GM23338 (cell line): Measurements from ENCODE around the gene APOL1. TPM values are rescaled to one million over a fixed set of nuclear protein-coding genes. Genes with fewer than 3 reads are reported as not detected.

ENCODE experiments used
- ATAC-seq: fragments of 200-7000 bp; cut with Tn5 transposase; 3 replicates; pipeline ENCODE4 v1.9.1; 2020
- DNase-seq: peaks from one replicate; pipeline ENCODE4 v3.0.0-alpha.2; 2015; ENCODE audit warnings: low spot score
- H2AFZ ChIP-seq: fragments of 200-600 bp; sonication (generic); 2 replicates; pipeline ENCODE4 v1.8.0; 2016; ENCODE audit warnings: antibody characterized with exemption, mild to moderate bottlenecking, moderate library complexity
- H3F3A ChIP-seq: fragments of 200-600 bp; sonication (generic); replicated peaks from 2 replicates; pipeline ENCODE4 v1.8.0; 2017; ENCODE audit warnings: antibody characterized with exemption, mixed run types, low read depth
- H3K27ac ChIP-seq: fragments of 200-600 bp; sonication (generic); 2 replicates; pipeline ENCODE4 v1.6.1; 2016; ENCODE audit warnings: low read depth
- H3K27me3 ChIP-seq: fragments of 200-600 bp; sonication (generic); 2 replicates; pipeline ENCODE4 v1.8.0; 2016; ENCODE audit warnings: mild to moderate bottlenecking, mixed run types, moderate library complexity; ENCODE audit not compliant: insufficient read depth
- H3K36me3 ChIP-seq: fragments of 200-600 bp; sonication (generic); 2 replicates; pipeline ENCODE4 v1.8.0; 2016; ENCODE audit warnings: mild to moderate bottlenecking; ENCODE audit not compliant: insufficient read depth
- H3K4me1 ChIP-seq: fragments of 200-600 bp; sonication (generic); 2 replicates; pipeline ENCODE4 v1.8.0; 2016; ENCODE audit warnings: mild to moderate bottlenecking, moderate library complexity; ENCODE audit not compliant: insufficient read depth
- H3K4me2 ChIP-seq: fragments of 200-600 bp; sonication (generic); 2 replicates; pipeline ENCODE4 v1.7.1; 2017; ENCODE audit warnings: mixed run types
- H3K4me3 ChIP-seq: fragments of 200-600 bp; sonication (generic); 2 replicates; pipeline ENCODE4 v1.6.1; 2016; ENCODE audit warnings: mixed run types
- H3K79me2 ChIP-seq: fragments of 200-600 bp; sonication (generic); replicated peaks from 2 replicates; pipeline ENCODE4 v1.8.0; 2017; ENCODE audit warnings: mild to moderate bottlenecking; ENCODE audit not compliant: insufficient read depth
- H3K9me2 ChIP-seq: fragments of 200-600 bp; sonication (generic); 2 replicates; pipeline ENCODE4 v1.8.0; 2017; ENCODE audit not compliant: insufficient read depth
- H4K20me1 ChIP-seq: fragments of 200-600 bp; sonication (generic); replicated peaks from 2 replicates; pipeline ENCODE4 v1.8.0; 2017; ENCODE audit warnings: mild to moderate bottlenecking; ENCODE audit not compliant: insufficient read depth
- H3K27ac Mint-ChIP-seq: 2 replicates; pipeline ENCODE4 v1.8.0; 2020; ENCODE audit warnings: inconsistent platforms, mild to moderate bottlenecking, moderate library complexity, mixed read lengths
- H3K27me3 Mint-ChIP-seq: 3 replicates; pipeline ENCODE4 v1.8.0; 2022; ENCODE audit warnings: low read depth, mild to moderate bottlenecking, moderate library complexity, mixed read lengths, inconsistent platforms; ENCODE audit not compliant: insufficient read depth, poor library complexity
- H3K36me3 Mint-ChIP-seq: 3 replicates; pipeline ENCODE4 v1.8.0; 2021; ENCODE audit warnings: low read depth, mild to moderate bottlenecking, inconsistent platforms, moderate library complexity, mixed read lengths
- H3K4me1 Mint-ChIP-seq: 3 replicates; pipeline ENCODE4 v1.8.0; 2020; ENCODE audit warnings: mild to moderate bottlenecking, inconsistent platforms, mixed read lengths
- H3K4me3 Mint-ChIP-seq: 3 replicates; pipeline ENCODE4 v1.8.0; 2021; ENCODE audit warnings: moderate library complexity, mild to moderate bottlenecking, inconsistent platforms, mixed read lengths
- H3K9me3 Mint-ChIP-seq: 3 replicates; pipeline ENCODE4 v1.8.0; 2020; ENCODE audit warnings: moderate library complexity, mild to moderate bottlenecking, inconsistent platforms, mixed read lengths
- CREB1 ChIP-seq: fragments of 250-450 bp; sonication (Bioruptor Pico); IDR thresholded peaks from 2 replicates; pipeline ENCODE4 v1.5.0; 2020; ENCODE audit warnings: low read depth, mild to moderate bottlenecking, moderate library complexity
- CTCF ChIP-seq, 2 experiments: fragments of 200-600 bp in 1 of 2; sonication (generic) in 1 of 2; conservative IDR thresholded peaks; 2 replicates each; pipeline versions ENCODE4 v1.5.1 to v1.6.1; 2016 to 2017; ENCODE audit warnings: antibody characterized with exemption in 2 of 2, low read depth in 2 of 2, mild to moderate bottlenecking in 2 of 2, moderate library complexity in 1 of 2
- ETS1 ChIP-seq: IDR thresholded peaks from 2 replicates; pipeline ENCODE4 v1.6.1; 2016; ENCODE audit warnings: antibody characterized with exemption
- EZH2 ChIP-seq: fragments of 200-600 bp; sonication (generic); IDR thresholded peaks from one replicate; pipeline ENCODE4 v1.8.0; 2017; ENCODE audit warnings: antibody characterized with exemption, mild to moderate bottlenecking, low read depth; ENCODE audit not compliant: unreplicated experiment
- EZH2phosphoT487 ChIP-seq: fragments of 200-600 bp; sonication (generic); IDR thresholded peaks from one replicate; pipeline ENCODE4 v1.8.1; 2018; ENCODE audit warnings: antibody characterized with exemption; ENCODE audit not compliant: unreplicated experiment
- JUNB ChIP-seq: IDR thresholded peaks from one replicate; pipeline ENCODE4 v1.6.1; 2016; ENCODE audit warnings: antibody characterized with exemption; ENCODE audit not compliant: unreplicated experiment
- NANOG ChIP-seq: IDR thresholded peaks from 2 replicates; pipeline ENCODE4 v1.6.1; 2016; ENCODE audit warnings: antibody characterized with exemption, borderline replicate concordance
- POLR2AphosphoS5 ChIP-seq: IDR thresholded peaks from 2 replicates; pipeline ENCODE4 v1.6.1; 2016; ENCODE audit warnings: antibody characterized with exemption, low read depth
- REST ChIP-seq: IDR thresholded peaks from one replicate; pipeline ENCODE4 v1.6.1; 2018; ENCODE audit warnings: antibody characterized with exemption; ENCODE audit not compliant: unreplicated experiment
- STAT1 ChIP-seq: IDR thresholded peaks from one replicate; pipeline ENCODE4 v1.6.1; 2016; ENCODE audit warnings: antibody characterized with exemption; ENCODE audit not compliant: unreplicated experiment
- ZNF114 ChIP-seq: fragments of 250-450 bp; sonication (Bioruptor Pico); IDR thresholded peaks from 2 replicates; pipeline ENCODE4 v1.5.0; 2020; ENCODE audit warnings: mild to moderate bottlenecking, moderate library complexity
- ZNF331 ChIP-seq: fragments of 250-450 bp; sonication (Bioruptor Pico); IDR thresholded peaks from 2 replicates; pipeline ENCODE4 v1.5.0; 2020; ENCODE audit warnings: low read depth, mild to moderate bottlenecking, moderate library complexity
- ZNF462 ChIP-seq: fragments of 250-450 bp; sonication (Bioruptor Pico); IDR thresholded peaks from 2 replicates; pipeline ENCODE4 v1.5.0; 2020; ENCODE audit warnings: mild to moderate bottlenecking, moderate library complexity
- polyA plus RNA-seq: library from polyadenylated mRNA; unstranded; fragments of >200 nt; fragmentation: Nextera tagmentation; extraction: Ambion mirVana; gene quantifications from 2 replicates; pipeline ENCODE4 v1.2.1, GENCODE V29; 2016
- total RNA-seq: library from RNA; depleted of rRNA; stranded (reverse); fragments of >200 nt; shearing (Covaris generic); gene quantifications from 2 replicates; pipeline ENCODE4 v1.2.3, GENCODE V29; 2014

APOL1 gene
- total and polyA plus RNA-seq, 2 experiments from 2014 or later, result 0.11 TPM; not detected in 1

- no peaks in the 10 kb centered on the region for H3K9me2 ChIP-seq
- no peak for TF ChIP-seq POLR2AphosphoS5
- TF ChIP-seq ZNF114 (CRISPR knock-in tag), result no peak
- TF ChIP-seq ETS1, result no peak
- TF ChIP-seq ZNF462 (CRISPR knock-in tag), result no peak
- TF ChIP-seq EZH2, result no peak
- TF ChIP-seq CREB1 (CRISPR knock-in tag), result no peak
- TF ChIP-seq CTCF (conservative IDR thresholded peaks at IDR 0.05; ENCODE audit: low read depth in 2 of 2), result no peak
- no peak for TF ChIP-seq NANOG
- no peak for TF ChIP-seq JUNB
- TF ChIP-seq STAT1, result no peak
- no peak for TF ChIP-seq ZNF331 (CRISPR knock-in tag)
- no peak for TF ChIP-seq EZH2phosphoT487
- no peak for TF ChIP-seq REST
- DNase-seq (no peak), ATAC-seq (no peak)
- no peak overlapping the region for H3K4me2 ChIP-seq
- H3K4me1 ChIP-seq, result peaks cover 8% of the 10 kb centered on the region
- H3K36me3 ChIP-seq, result no peaks in the 10 kb centered on the region
- H3K27me3 ChIP-seq, result no peaks in the 10 kb centered on the region
- H4K20me1 ChIP-seq, result no peaks in the 10 kb centered on the region
- no peak overlapping the region for H3K27ac ChIP-seq
- H3K27me3 Mint-ChIP-seq, result peaks cover 11% of the 10 kb centered on the region
- peaks cover 16% of the 10 kb centered on the region for H3K36me3 Mint-ChIP-seq
- H3K4me1 Mint-ChIP-seq, result peaks cover 22% of the 10 kb centered on the region
- no peaks in the 10 kb centered on the region for H3F3A ChIP-seq
- H3K79me2 ChIP-seq, result no peaks in the 10 kb centered on the region; the same call in 1 of the 2 replicates
- no peak overlapping the region for H2AFZ ChIP-seq
- peak overlapping the region; percentile 86; the same call in 1 of the 2 replicates for H3K27ac Mint-ChIP-seq
- H3K9me3 Mint-ChIP-seq, result peaks cover 4% of the 10 kb centered on the region
- no peak overlapping the region; the same call in 2 of the 3 replicates for H3K4me3 Mint-ChIP-seq
- no peak overlapping the region for H3K4me3 ChIP-seq
Observed at GRCh38 chr22:36237462-36238372, 15.2 kb upstream of the APOL1 start.
